ENCODE data around the gene LRRC8D. TPM values are rescaled to one million over a fixed set of nuclear protein-coding genes. Genes with fewer than 3 reads are reported as not detected.
"Not testable (repeated sequence)": the region's sequence is repeated elsewhere in the genome, so short reads cannot be mapped to it uniquely, and the experiment has no call there.

Gene LRRC8D
- polyA plus RNA-seq, 2 donors: 3.5 to 7.1 TPM

DNA sequence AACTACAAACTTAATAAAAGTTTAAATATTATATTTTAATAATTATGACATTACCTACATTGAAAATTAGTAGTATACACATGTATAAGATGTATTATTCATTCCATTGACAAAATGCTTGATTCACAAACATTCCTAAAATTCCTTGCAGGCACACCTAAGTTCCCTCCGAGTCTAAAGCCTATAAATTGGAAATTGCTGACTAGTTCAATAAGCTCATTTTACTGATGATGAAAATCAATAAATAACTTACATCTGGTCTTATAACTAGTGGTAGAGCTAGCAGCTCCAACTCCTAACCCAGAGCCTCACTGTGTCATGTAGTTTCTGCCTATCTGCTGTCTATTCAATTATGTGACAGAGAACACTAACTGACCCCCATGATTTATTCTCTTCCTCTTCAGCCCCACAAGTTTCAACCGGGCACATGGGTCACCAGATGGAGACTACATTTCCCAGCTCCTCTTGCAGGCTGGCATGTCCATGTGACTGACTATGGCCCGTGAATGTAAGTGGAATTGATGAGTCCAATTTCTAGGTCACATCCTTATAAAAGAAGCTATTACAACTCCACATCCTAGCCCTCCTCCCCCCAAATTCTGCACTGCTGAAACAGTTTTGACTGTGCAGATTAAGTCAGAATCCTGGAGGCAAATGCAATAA, 29.6 kb upstream of the LRRC8D start:
- Histone ChIP-seq H3K36me3 (ENCODE audit: control insufficient read depth in 2 of 2, insufficient read depth in 2 of 2, low read length in 1 of 2) (no peaks in the 10 kb centered on the region), H3K9me3 (ENCODE audit: control insufficient read depth in 2 of 2, insufficient read depth in 1 of 2, low read depth in 1 of 2, low read length in 1 of 2) (no peaks in the 10 kb centered on the region), H3K4me3 (ENCODE audit: low read depth in 1 of 2, low read length in 2 of 2) (no peak overlapping the region), H3K4me1 (ENCODE audit: control insufficient read depth in 2 of 2, insufficient read depth in 2 of 2, low read length in 1 of 2) (no peaks in the 10 kb centered on the region), H3K27ac (ENCODE audit: low read depth in 2 of 2, low read length in 1 of 2) (no peak overlapping the region), H3K27me3 (ENCODE audit: control insufficient read depth in 1 of 2, insufficient read depth in 2 of 2, low read length in 2 of 2) (no peaks in the 10 kb centered on the region)
- 70 to 71% methylated on average over 3 of the region's 3 CpGs for WGBS, 2 donors

DNA sequence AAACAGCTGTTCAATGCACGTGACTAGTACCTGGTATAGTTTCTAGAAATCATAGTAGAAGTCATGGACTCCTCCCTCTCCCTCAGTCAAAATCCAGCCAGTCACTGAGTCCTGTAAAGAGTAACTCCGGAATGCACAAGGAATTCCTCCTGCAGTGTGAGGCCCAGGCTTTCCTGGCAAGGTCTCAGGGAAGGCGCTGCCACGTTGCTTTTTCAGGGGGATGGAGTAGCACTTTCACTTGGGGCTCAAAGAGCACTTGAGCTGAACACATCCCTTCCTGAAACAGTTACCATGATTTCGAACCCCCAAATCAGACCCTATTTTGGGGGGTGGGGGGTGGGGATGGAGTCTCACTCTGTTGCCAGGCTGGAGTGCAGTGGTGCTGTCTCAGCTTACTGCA, 26.4 kb upstream of the LRRC8D start:
- 63 to 66% methylated on average over 5 of the region's 5 CpGs for WGBS, 2 donors
- no peak overlapping the region for H3K4me3 ChIP-seq (ENCODE audit: low read depth in 1 of 2, low read length in 2 of 2)

DNA sequence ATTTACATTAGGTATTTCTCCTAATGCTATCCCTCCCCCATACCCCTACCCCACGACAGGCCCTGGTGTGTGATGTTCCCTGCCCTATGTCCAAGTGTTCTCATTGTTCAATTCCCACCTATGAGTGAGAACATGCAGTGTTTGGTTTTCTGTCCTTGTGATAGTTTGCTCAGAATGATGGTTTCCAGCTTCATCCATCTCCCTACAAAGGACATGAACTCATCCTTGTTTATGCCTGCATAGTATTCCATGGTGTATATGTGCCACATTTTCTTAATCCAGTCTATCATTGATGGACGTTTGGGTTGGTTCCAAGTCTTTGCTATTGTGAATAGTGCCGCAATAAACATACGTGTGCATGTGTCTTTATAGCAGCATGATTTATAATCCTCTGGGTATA, 25.3 kb upstream of the LRRC8D start:
- not testable (repeated sequence) for H3K27me3 ChIP-seq (ENCODE audit: control insufficient read depth in 1 of 2, insufficient read depth in 2 of 2, low read length in 2 of 2); H3K27ac ChIP-seq (ENCODE audit: low read depth in 2 of 2, low read length in 1 of 2); H3K4me3 ChIP-seq (ENCODE audit: low read depth in 1 of 2, low read length in 2 of 2); H3K36me3 ChIP-seq (ENCODE audit: control insufficient read depth in 2 of 2, insufficient read depth in 2 of 2, low read length in 1 of 2); H3K4me1 ChIP-seq (ENCODE audit: control insufficient read depth in 2 of 2, insufficient read depth in 2 of 2, low read length in 1 of 2); H3K9me3 ChIP-seq (ENCODE audit: control insufficient read depth in 2 of 2, insufficient read depth in 1 of 2, low read depth in 1 of 2, low read length in 1 of 2)
- WGBS, 2 donors: 77 to 83% methylated on average over 3 of the region's 4 CpGs

More for the DNA sequence above, 26.4 kb upstream of the LRRC8D start:
- Histone ChIP-seq H3K9me3 (ENCODE audit: control insufficient read depth in 2 of 2, insufficient read depth in 1 of 2, low read depth in 1 of 2, low read length in 1 of 2) (no peaks in the 10 kb centered on the region), H3K27ac (ENCODE audit: low read depth in 2 of 2, low read length in 1 of 2) (no peak overlapping the region), H3K27me3 (ENCODE audit: control insufficient read depth in 1 of 2, insufficient read depth in 2 of 2, low read length in 2 of 2) (no peaks in the 10 kb centered on the region), H3K36me3 (ENCODE audit: control insufficient read depth in 2 of 2, insufficient read depth in 2 of 2, low read length in 1 of 2) (no peaks in the 10 kb centered on the region), H3K4me1 (ENCODE audit: control insufficient read depth in 2 of 2, insufficient read depth in 2 of 2, low read length in 1 of 2) (no peaks in the 10 kb centered on the region)

DNA sequence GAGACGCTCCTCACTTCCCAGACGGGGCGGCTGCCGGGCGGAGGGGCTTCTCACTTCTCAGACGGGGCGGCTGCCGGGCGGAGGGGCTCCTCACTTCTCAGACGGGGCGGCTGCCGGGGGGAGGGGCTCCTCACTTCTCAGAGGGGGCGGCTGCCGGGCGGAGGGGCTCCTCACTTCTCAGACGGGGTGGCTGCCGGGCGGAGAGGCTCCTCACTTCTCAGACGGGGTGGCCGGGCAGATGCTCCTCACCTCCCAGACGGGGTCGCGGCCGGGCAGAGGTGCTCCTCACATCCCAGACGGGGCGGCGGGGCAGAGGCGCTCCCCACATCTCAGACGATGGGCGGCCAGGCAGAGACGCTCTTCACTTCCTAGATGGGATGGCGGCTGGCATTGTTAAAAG, 23.0 kb upstream of the LRRC8D start:
- 96 to 99% methylated on average over 16 to 32 of the region's 32 CpGs for WGBS, 2 donors

DNA sequence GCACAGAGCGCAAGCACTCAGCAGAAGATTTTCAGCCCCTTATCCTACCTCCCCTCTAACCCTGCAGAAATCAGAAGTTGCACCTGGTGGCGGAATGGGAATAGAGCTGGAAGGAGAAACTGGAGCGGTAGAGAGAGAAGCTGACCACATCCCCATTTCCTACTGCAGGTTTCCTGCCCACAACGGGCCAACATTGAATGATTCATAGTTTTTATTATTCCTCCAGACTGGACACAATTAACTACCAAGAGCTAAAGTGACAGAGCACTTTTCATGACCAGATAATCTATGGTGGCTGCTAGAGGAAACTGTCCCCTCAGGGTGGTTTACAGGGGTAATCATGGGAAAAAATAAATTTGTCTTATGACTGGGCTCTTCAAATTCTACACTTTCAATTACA, 21.3 kb upstream of the LRRC8D start:
- 84 to 85% methylated on average over 4 of the region's 4 CpGs for WGBS, 2 donors
- no peaks in the 10 kb centered on the region for H3K36me3 ChIP-seq (ENCODE audit: control insufficient read depth in 2 of 2, insufficient read depth in 2 of 2, low read length in 1 of 2)
- H3K4me1 ChIP-seq (ENCODE audit: control insufficient read depth in 2 of 2, insufficient read depth in 2 of 2, low read length in 1 of 2): no peaks in the 10 kb centered on the region
- no peak overlapping the region for H3K27ac ChIP-seq (ENCODE audit: low read depth in 2 of 2, low read length in 1 of 2)
- H3K9me3 ChIP-seq (ENCODE audit: control insufficient read depth in 2 of 2, insufficient read depth in 1 of 2, low read depth in 1 of 2, low read length in 1 of 2): no peaks in the 10 kb centered on the region
- H3K4me3 ChIP-seq (ENCODE audit: low read depth in 1 of 2, low read length in 2 of 2): no peak overlapping the region
- H3K27me3 ChIP-seq (ENCODE audit: control insufficient read depth in 1 of 2, insufficient read depth in 2 of 2, low read length in 2 of 2): no peaks in the 10 kb centered on the region

More for the DNA sequence above, 23.0 kb upstream of the LRRC8D start:
- H3K4me1 ChIP-seq (ENCODE audit: control insufficient read depth in 2 of 2, insufficient read depth in 2 of 2, low read length in 1 of 2); H3K4me3 ChIP-seq (ENCODE audit: low read depth in 1 of 2, low read length in 2 of 2); H3K27me3 ChIP-seq (ENCODE audit: control insufficient read depth in 1 of 2, insufficient read depth in 2 of 2, low read length in 2 of 2); H3K9me3 ChIP-seq (ENCODE audit: control insufficient read depth in 2 of 2, insufficient read depth in 1 of 2, low read depth in 1 of 2, low read length in 1 of 2); H3K36me3 ChIP-seq (ENCODE audit: control insufficient read depth in 2 of 2, insufficient read depth in 2 of 2, low read length in 1 of 2); H3K27ac ChIP-seq (ENCODE audit: low read depth in 2 of 2, low read length in 1 of 2): not testable (repeated sequence)

DNA sequence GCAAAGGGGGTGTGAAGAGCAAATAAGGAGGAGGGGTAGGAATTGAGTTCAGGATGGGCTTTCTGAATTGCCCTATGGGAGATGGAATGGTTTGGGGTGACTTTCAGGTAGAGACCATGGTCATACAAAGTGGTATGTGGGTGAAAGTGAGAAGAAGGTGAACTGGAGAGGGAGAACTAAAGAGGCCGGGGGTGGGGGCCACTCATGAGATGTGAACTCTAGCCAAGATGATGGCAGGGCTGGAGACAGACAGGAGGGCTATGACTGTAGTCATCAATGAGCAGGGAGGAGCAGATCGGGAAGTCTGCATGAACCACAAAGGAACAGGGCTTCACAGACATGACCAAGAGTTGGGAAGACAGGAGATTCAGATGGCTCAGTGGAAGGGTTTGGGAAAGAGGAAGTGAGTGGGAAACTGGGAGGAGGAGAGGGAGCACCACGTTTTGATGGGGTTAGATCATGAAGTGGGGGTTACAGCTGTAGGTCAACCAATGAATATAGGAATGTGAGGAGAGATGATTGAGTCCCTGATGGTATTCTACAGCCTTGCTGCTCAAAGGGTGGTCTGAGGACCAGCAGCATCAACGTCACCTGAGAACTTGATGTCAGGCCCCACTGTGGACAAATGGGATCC, 20.7 kb upstream of the LRRC8D start:
- no peaks in the 10 kb centered on the region for H3K4me1 ChIP-seq (ENCODE audit: control insufficient read depth in 2 of 2, insufficient read depth in 2 of 2, low read length in 1 of 2)
- WGBS, 2 donors: 81 to 88% methylated on average over 4 of the region's 4 CpGs
- no peak overlapping the region for H3K4me3 ChIP-seq (ENCODE audit: low read depth in 1 of 2, low read length in 2 of 2)
- H3K9me3 ChIP-seq (ENCODE audit: control insufficient read depth in 2 of 2, insufficient read depth in 1 of 2, low read depth in 1 of 2, low read length in 1 of 2): no peaks in the 10 kb centered on the region
- H3K36me3 ChIP-seq (ENCODE audit: control insufficient read depth in 2 of 2, insufficient read depth in 2 of 2, low read length in 1 of 2): no peaks in the 10 kb centered on the region
- H3K27me3 ChIP-seq (ENCODE audit: control insufficient read depth in 1 of 2, insufficient read depth in 2 of 2, low read length in 2 of 2): no peaks in the 10 kb centered on the region
- H3K27ac ChIP-seq (ENCODE audit: low read depth in 2 of 2, low read length in 1 of 2): no peak overlapping the region

DNA sequence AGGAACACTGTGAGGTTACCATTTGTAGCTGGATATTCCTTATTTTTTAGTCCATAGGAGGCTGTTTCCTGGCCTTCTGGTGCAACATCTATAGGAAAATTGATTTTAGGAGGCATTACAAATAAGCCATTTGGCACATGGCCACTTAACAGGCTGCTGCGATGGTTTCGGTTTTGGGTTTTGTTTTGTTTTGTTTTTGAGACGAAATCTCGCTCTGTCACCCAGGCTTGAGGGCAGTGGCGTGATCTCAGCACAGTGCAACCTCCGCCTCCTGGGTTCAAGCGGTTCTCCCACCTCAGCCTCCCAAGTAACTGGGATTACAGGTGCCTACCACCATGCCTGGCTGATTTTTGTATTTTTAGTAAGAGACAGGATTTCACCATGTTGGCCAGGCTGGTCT, 20.1 kb upstream of the LRRC8D start:
- no peaks in the 10 kb centered on the region for H3K4me1 ChIP-seq (ENCODE audit: control insufficient read depth in 2 of 2, insufficient read depth in 2 of 2, low read length in 1 of 2)
- no peaks in the 10 kb centered on the region for H3K9me3 ChIP-seq (ENCODE audit: control insufficient read depth in 2 of 2, insufficient read depth in 1 of 2, low read depth in 1 of 2, low read length in 1 of 2)
- no peaks in the 10 kb centered on the region for H3K27me3 ChIP-seq (ENCODE audit: control insufficient read depth in 1 of 2, insufficient read depth in 2 of 2, low read length in 2 of 2)
- no peaks in the 10 kb centered on the region for H3K36me3 ChIP-seq (ENCODE audit: control insufficient read depth in 2 of 2, insufficient read depth in 2 of 2, low read length in 1 of 2)
- 72 to 74% methylated on average over 7 of the region's 7 CpGs for WGBS, 2 donors
- H3K4me3 ChIP-seq (ENCODE audit: low read depth in 1 of 2, low read length in 2 of 2): no peak overlapping the region
- H3K27ac ChIP-seq (ENCODE audit: low read depth in 2 of 2, low read length in 1 of 2): no peak overlapping the region

DNA sequence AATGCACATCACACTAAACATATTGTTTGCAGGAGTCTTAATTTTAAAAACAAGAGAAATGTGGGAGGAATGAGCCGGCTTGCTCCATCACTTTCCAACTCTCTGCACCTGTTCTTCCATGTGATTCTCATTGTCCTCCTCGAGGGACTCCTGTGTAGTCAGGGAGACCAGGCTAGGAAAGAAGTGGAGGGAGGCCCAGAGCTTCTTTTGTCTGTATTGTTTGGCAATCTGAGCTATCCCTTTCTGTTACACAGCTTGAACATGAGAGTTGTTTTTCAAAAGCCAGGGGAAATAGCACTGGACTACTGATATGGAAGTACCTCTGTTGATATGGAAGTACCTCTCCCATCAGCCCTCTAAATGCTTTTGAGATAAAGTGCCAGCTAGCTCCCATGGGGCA, 18.8 kb upstream of the LRRC8D start:
- Histone ChIP-seq H3K27me3 (ENCODE audit: control insufficient read depth in 1 of 2, insufficient read depth in 2 of 2, low read length in 2 of 2) (no peaks in the 10 kb centered on the region), H3K27ac (ENCODE audit: low read depth in 2 of 2, low read length in 1 of 2) (no peak overlapping the region), H3K4me1 (ENCODE audit: control insufficient read depth in 2 of 2, insufficient read depth in 2 of 2, low read length in 1 of 2) (no peaks in the 10 kb centered on the region), H3K9me3 (ENCODE audit: control insufficient read depth in 2 of 2, insufficient read depth in 1 of 2, low read depth in 1 of 2, low read length in 1 of 2) (no peaks in the 10 kb centered on the region), H3K4me3 (ENCODE audit: low read depth in 1 of 2, low read length in 2 of 2) (no peak overlapping the region), H3K36me3 (ENCODE audit: control insufficient read depth in 2 of 2, insufficient read depth in 2 of 2, low read length in 1 of 2) (no peaks in the 10 kb centered on the region)
- 67 to 70% methylated on average over 2 of the region's 2 CpGs for WGBS, 2 donors

DNA sequence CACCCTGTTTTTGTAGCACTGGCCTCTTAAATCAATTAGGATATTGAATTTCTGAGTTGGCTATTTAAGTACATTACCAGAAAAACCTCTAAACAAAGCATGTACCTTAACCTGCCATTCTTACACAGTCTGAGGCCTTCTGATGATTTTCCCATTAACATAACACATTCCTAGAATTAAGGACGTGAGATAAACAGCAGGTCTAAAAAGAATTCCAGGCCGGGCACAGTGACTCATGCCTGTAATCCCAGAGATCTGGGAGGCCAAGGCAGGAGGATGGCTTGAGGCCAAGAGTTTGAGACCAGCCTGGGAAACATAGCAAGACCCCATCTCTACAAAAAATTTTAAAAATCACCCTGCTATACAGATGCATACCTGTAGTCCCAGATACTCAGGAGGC, 18.0 kb upstream of the LRRC8D start:
- no peaks in the 10 kb centered on the region for H3K36me3 ChIP-seq (ENCODE audit: control insufficient read depth in 2 of 2, insufficient read depth in 2 of 2, low read length in 1 of 2)
- H3K27ac ChIP-seq (ENCODE audit: low read depth in 2 of 2, low read length in 1 of 2): no peak overlapping the region
- H3K4me3 ChIP-seq (ENCODE audit: low read depth in 1 of 2, low read length in 2 of 2): no peak overlapping the region
- WGBS, 2 donors: 34 to 45% methylated on average over 2 of the region's 2 CpGs
- no peaks in the 10 kb centered on the region for H3K4me1 ChIP-seq (ENCODE audit: control insufficient read depth in 2 of 2, insufficient read depth in 2 of 2, low read length in 1 of 2)
- no peaks in the 10 kb centered on the region for H3K27me3 ChIP-seq (ENCODE audit: control insufficient read depth in 1 of 2, insufficient read depth in 2 of 2, low read length in 2 of 2)
- no peaks in the 10 kb centered on the region for H3K9me3 ChIP-seq (ENCODE audit: control insufficient read depth in 2 of 2, insufficient read depth in 1 of 2, low read depth in 1 of 2, low read length in 1 of 2)

DNA sequence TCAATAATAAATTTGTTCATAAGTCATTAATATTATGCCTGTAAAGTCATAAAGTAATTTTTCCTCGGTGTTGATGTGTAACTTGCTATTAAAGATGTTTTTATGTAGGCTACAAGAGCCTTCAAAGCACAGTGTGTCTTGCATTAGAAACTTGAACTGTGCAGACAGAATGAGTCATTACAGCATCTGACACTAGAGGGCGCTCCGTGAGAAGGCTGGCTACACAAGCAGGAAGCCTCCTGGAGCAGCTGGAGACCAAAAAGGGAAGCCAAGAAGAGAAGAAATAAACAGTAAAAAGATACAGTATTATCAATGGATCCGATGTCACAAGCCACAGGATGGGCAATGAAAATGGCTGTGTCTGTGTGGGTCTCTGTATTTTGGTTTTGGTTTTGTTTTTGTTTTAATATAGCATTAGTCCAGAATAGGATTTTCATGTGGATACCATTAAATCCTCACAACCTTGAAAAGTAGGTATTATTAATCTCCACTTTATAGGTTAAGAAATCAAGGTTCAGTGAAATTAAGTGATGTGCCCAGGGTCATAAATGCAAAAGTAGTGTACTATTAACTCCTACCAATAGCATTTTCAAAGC, 16.1 kb upstream of the LRRC8D start:
- no peaks in the 10 kb centered on the region for H3K36me3 ChIP-seq (ENCODE audit: control insufficient read depth in 2 of 2, insufficient read depth in 2 of 2, low read length in 1 of 2)
- no peaks in the 10 kb centered on the region for H3K27me3 ChIP-seq (ENCODE audit: control insufficient read depth in 1 of 2, insufficient read depth in 2 of 2, low read length in 2 of 2)
- H3K4me3 ChIP-seq (ENCODE audit: low read depth in 1 of 2, low read length in 2 of 2): no peak overlapping the region
- no peaks in the 10 kb centered on the region for H3K9me3 ChIP-seq (ENCODE audit: control insufficient read depth in 2 of 2, insufficient read depth in 1 of 2, low read depth in 1 of 2, low read length in 1 of 2)
- H3K4me1 ChIP-seq (ENCODE audit: control insufficient read depth in 2 of 2, insufficient read depth in 2 of 2, low read length in 1 of 2): peaks cover 0 to 4% of the 10 kb centered on the region in 2 donors
- H3K27ac ChIP-seq (ENCODE audit: low read depth in 2 of 2, low read length in 1 of 2): no peak overlapping the region
- WGBS, 2 donors: 1% methylated on average over 4 of the region's 4 CpGs

Data from esophagus (tissue), 2 donors.